K562 (cell line): Measurements from ENCODE around the gene KLB. TPM values are rescaled to one million over a fixed set of nuclear protein-coding genes. Genes with fewer than 3 reads are reported as not detected.

Source experiments
- CHD4 ChIP-seq: fragments of 200-600 bp; sonication (generic); IDR thresholded peaks from 3 replicates; pipeline ENCODE4 v1.6.1; 2012; ENCODE audit warnings: low read depth, mild to moderate bottlenecking, mixed read lengths, low read length, inconsistent platforms; ENCODE audit not compliant: insufficient read depth, insufficient replicate concordance, poor library complexity, severe bottlenecking
- GATAD2B ChIP-seq: fragments of 450-650 bp; IDR thresholded peaks from 2 replicates; pipeline ENCODE4 v1.6.1; 2017; ENCODE audit warnings: mild to moderate bottlenecking, borderline replicate concordance
- HNRNPL ChIP-seq: fragments of 200-400 bp; formaldehyde crosslinking; IDR thresholded peaks from 2 replicates; pipeline ENCODE4 v1.6.1; 2017; ENCODE audit warnings: low read depth, mild to moderate bottlenecking, low read length
- L3MBTL2 ChIP-seq: fragments of 450-650 bp; IDR thresholded peaks from 2 replicates; pipeline ENCODE4 v1.6.1; 2016; ENCODE audit warnings: mild to moderate bottlenecking, moderate library complexity
- MBD2 ChIP-seq: sonication (generic); IDR thresholded peaks from 2 replicates; pipeline ENCODE4 v1.6.1; 2016; ENCODE audit warnings: low read depth, borderline replicate concordance
- MTF1 ChIP-seq: fragments of 250-450 bp; sonication (Bioruptor Pico); IDR thresholded peaks from 2 replicates; pipeline ENCODE4 v1.9.0; 2021; ENCODE audit warnings: moderate library complexity, mild to moderate bottlenecking, inconsistent platforms, borderline replicate concordance
- NEUROD1 ChIP-seq: fragments of 150-350 bp; IDR thresholded peaks from 2 replicates; pipeline ENCODE4 v1.6.1; 2014; ENCODE audit warnings: borderline replicate concordance, low read length, low read depth; ENCODE audit not compliant: partially characterized antibody
- RBFOX2 ChIP-seq: fragments of 200-400 bp; formaldehyde crosslinking; IDR thresholded peaks from 2 replicates; pipeline ENCODE4 v1.6.1; 2017; ENCODE audit warnings: low read depth, mild to moderate bottlenecking, low read length, moderate library complexity
- SETDB1 ChIP-seq: IDR thresholded peaks from one replicate; pipeline ENCODE4 v1.6.1; 2012; ENCODE audit warnings: low read length, control low read depth, inconsistent platforms
- SRSF3 ChIP-seq: fragments of 200-400 bp; formaldehyde crosslinking; IDR thresholded peaks from 2 replicates; pipeline ENCODE4 v1.6.1; 2016; ENCODE audit warnings: mild to moderate bottlenecking, low read length, moderate library complexity; ENCODE audit not compliant: insufficient read depth
- ZNF395 ChIP-seq: fragments of 200-800 bp; sonication (Bioruptor generic); IDR thresholded peaks from 2 replicates; pipeline ENCODE4 v1.6.1; 2017; ENCODE audit warnings: missing genetic modification characterization, missing compliant biosample characterization
- ZNF655 ChIP-seq: fragments of 250-450 bp; sonication (Bioruptor Pico); IDR thresholded peaks from 2 replicates; pipeline ENCODE4 v1.5.0; 2021
- ZNF740 ChIP-seq, 3 experiments: fragments of 200-800 bp in 1 of 3; sonication (Bioruptor generic) in 1 of 3; sonication (generic) in 1 of 3; formaldehyde crosslinking in 1 of 3; IDR thresholded peaks; 2 replicates each; pipeline versions ENCODE4 v1.6.1 to v1.8.0; 2016 to 2022; ENCODE audit warnings: mild to moderate bottlenecking in 2 of 3, missing compliant biosample characterization in 2 of 3, missing genetic modification characterization in 2 of 3, missing genetic modification reagents in 1 of 3
- ZNF75A ChIP-seq: fragments of 450-650 bp; formaldehyde crosslinking; IDR thresholded peaks from 2 replicates; pipeline ENCODE4 v1.4.0; 2020; ENCODE audit warnings: mild to moderate bottlenecking
- polyA plus RNA-seq, 8 experiments: library from polyadenylated mRNA; depleted of rRNA in 4 of 8; stranded (reverse) in 5 of 8; unstranded in 3 of 8; fragments of >200 nt; fragmentation: Nextera tagmentation in 2 of 8; fragmentation: Illumina TruSeq in 1 of 8; extraction: Ambion mirVana in 2 of 8; extraction: Trizol in 1 of 8; gene quantifications; 2 replicates each; pipeline versions ENCODE4 v1.2.1 to v1.2.3, GENCODE V29; 2011 to 2014; ENCODE audit warnings: inconsistent platforms in 1 of 8, missing spikeins in 1 of 8
- total RNA-seq, 7 experiments: library from RNA; depleted of rRNA in 6 of 7; stranded (reverse); fragments of >200 nt in 6 of 7; fragmentation: Illumina TruSeq in 2 of 7; extraction: Trizol in 2 of 7; gene quantifications; 2 replicates each; pipeline versions ENCODE4 v1.2.1 to v1.2.3, GENCODE V29; 2011 to 2021; ENCODE audit warnings: low replicate concordance in 1 of 7
- TF ChIP-seq, protein P1 (sequence below): sonication (generic); formaldehyde crosslinking; IDR thresholded peaks from 2 replicates; pipeline ENCODE4 v1.8.0; 2023; ENCODE audit warnings: mild to moderate bottlenecking, missing genetic modification reagents
- TF ChIP-seq, protein P2 (sequence below): fragments of 200-800 bp; sonication (Bioruptor generic); IDR thresholded peaks from 2 replicates; pipeline ENCODE4 v1.6.1; 2016; ENCODE audit warnings: missing genetic modification characterization, missing compliant biosample characterization

KLB gene
- total and polyA plus RNA-seq, 9 of the 15 experiments (the other 6 are each of a cell fraction or from before 2014, with no cell fraction given) = 0.04 to 0.13 TPM; not detected in 7

- TF ChIP-seq NEUROD1 = no peak
- no peak for TF ChIP-seq L3MBTL2
- TF ChIP-seq RBFOX2 = no peak
- no peak for TF ChIP-seq ZNF395
- TF ChIP-seq SRSF3 = no peak
- no peak for TF ChIP-seq GATAD2B
- TF ChIP-seq MTF1 (CRISPR knock-in tag) = no peak
- no peak for TF ChIP-seq ZNF75A (CRISPR knock-in tag)
- TF ChIP-seq, protein P1, sequence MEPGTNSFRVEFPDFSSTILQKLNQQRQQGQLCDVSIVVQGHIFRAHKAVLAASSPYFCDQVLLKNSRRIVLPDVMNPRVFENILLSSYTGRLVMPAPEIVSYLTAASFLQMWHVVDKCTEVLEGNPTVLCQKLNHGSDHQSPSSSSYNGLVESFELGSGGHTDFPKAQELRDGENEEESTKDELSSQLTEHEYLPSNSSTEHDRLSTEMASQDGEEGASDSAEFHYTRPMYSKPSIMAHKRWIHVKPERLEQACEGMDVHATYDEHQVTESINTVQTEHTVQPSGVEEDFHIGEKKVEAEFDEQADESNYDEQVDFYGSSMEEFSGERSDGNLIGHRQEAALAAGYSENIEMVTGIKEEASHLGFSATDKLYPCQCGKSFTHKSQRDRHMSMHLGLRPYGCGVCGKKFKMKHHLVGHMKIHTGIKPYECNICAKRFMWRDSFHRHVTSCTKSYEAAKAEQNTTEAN (CRISPR knock-in tag) = no peak
- TF ChIP-seq SETDB1 = no peak
- no peak for TF ChIP-seq CHD4
- no peak for TF ChIP-seq ZNF740 (CRISPR knock-in tag; IDR thresholded peaks at IDR 0.05)
- no peak for TF ChIP-seq ZNF740 (tag; IDR thresholded peaks at IDR 0.05)
- no peak for TF ChIP-seq HNRNPL
- no peak for TF ChIP-seq ZNF655 (CRISPR knock-in tag)
- TF ChIP-seq, protein P2, sequence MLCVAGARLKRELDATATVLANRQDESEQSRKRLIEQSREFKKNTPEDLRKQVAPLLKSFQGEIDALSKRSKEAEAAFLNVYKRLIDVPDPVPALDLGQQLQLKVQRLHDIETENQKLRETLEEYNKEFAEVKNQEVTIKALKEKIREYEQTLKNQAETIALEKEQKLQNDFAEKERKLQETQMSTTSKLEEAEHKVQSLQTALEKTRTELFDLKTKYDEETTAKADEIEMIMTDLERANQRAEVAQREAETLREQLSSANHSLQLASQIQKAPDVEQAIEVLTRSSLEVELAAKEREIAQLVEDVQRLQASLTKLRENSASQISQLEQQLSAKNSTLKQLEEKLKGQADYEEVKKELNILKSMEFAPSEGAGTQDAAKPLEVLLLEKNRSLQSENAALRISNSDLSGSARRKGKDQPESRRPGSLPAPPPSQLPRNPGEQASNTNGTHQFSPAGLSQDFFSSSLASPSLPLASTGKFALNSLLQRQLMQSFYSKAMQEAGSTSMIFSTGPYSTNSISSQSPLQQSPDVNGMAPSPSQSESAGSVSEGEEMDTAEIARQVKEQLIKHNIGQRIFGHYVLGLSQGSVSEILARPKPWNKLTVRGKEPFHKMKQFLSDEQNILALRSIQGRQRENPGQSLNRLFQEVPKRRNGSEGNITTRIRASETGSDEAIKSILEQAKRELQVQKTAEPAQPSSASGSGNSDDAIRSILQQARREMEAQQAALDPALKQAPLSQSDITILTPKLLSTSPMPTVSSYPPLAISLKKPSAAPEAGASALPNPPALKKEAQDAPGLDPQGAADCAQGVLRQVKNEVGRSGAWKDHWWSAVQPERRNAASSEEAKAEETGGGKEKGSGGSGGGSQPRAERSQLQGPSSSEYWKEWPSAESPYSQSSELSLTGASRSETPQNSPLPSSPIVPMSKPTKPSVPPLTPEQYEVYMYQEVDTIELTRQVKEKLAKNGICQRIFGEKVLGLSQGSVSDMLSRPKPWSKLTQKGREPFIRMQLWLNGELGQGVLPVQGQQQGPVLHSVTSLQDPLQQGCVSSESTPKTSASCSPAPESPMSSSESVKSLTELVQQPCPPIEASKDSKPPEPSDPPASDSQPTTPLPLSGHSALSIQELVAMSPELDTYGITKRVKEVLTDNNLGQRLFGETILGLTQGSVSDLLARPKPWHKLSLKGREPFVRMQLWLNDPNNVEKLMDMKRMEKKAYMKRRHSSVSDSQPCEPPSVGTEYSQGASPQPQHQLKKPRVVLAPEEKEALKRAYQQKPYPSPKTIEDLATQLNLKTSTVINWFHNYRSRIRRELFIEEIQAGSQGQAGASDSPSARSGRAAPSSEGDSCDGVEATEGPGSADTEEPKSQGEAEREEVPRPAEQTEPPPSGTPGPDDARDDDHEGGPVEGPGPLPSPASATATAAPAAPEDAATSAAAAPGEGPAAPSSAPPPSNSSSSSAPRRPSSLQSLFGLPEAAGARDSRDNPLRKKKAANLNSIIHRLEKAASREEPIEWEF = no peak
- no peak for TF ChIP-seq MBD2
Measured at GRCh38 chr4:39484582-39485272, 78.0 kb downstream of the KLB start (continued).
